HG03571 (cell line): ENCODE results near the gene ACHE.

Source experiments
- ATAC-seq: cut with Tn5 transposase; IDR thresholded peaks from one replicate; pipeline ENCODE4 v1.9.1; 2021; ENCODE audit not compliant: unreplicated experiment

The ACHE gene

GRCh38 chr7:100897772-100898454 lies 2.2 kb upstream of the ACHE start:
- ATAC-seq, result no peak

GRCh38 chr7:100896732-100897608 lies 1.3 kb upstream of the ACHE start:
- ATAC-seq, result no peak

GRCh38 chr7:100895956-100896731 lies 456 bp upstream of the ACHE start:
- no peak for ATAC-seq

GRCh38 chr7:100894860-100895700 lies 608 bp downstream of the ACHE start:
- no peak for ATAC-seq

- no peak for ATAC-seq
These were observed 1.6 kb downstream of the ACHE start for GRCh38 chr7:100893910-100894721.

GRCh38 chr7:100893318-100893895 lies 2.3 kb downstream of the ACHE start:
- no peak for ATAC-seq

GRCh38 chr7:100892364-100893317 lies 3.0 kb downstream of the ACHE start:
- ATAC-seq, result no peak

GRCh38 chr7:100891568-100892247 lies 4.0 kb downstream of the ACHE start:
- no peak for ATAC-seq

- no peak for ATAC-seq
These were observed 4.8 kb downstream of the ACHE start for GRCh38 chr7:100890653-100891567.

- peak; percentile 26 for ATAC-seq
These were observed 6.5 kb downstream of the ACHE start, which contains the start of gene UFSP1 for GRCh38 chr7:100888988-100889750. UFSP1 (minus strand) TSS chr7:100889715; CDS start chr7:100889271, 444 bp downstream.

- no peak for ATAC-seq
These were observed 7.2 kb downstream of the ACHE start for GRCh38 chr7:100888291-100888987.

- peak; percentile 41 for ATAC-seq
These were observed 8.0 kb downstream of the ACHE start for GRCh38 chr7:100887516-100888290.

GRCh38 chr7:100886936-100887515 lies 8.7 kb downstream of the ACHE start:
- ATAC-seq, result no peak
